GM21529 (cell line): Measurements from ENCODE around the gene TBC1D2.
"Not testable (repeated sequence)": the region's sequence is repeated elsewhere in the genome, so short reads cannot be mapped to it uniquely, and the experiment has no call there.

Source experiments
- ATAC-seq: cut with Tn5 transposase; IDR thresholded peaks from one replicate; pipeline ENCODE4 v1.9.1; 2021; ENCODE audit not compliant: unreplicated experiment

Gene TBC1D2

GRCh38 chr9:98275159-98275558, 19.7 kb upstream of the TBC1D2 start:
- ATAC-seq = no peak

- ATAC-seq = no peak
These were observed 16.6 kb upstream of the TBC1D2 start for GRCh38 chr9:98272083-98272482.

- ATAC-seq = no peak
These were observed 16.0 kb upstream of the TBC1D2 start for GRCh38 chr9:98271479-98271878.

- ATAC-seq = not testable (repeated sequence)
These were observed 14.8 kb upstream of the TBC1D2 start for GRCh38 chr9:98270284-98270683.

- not testable (repeated sequence) for ATAC-seq
These were observed 14.2 kb upstream of the TBC1D2 start for GRCh38 chr9:98269652-98270051.

GRCh38 chr9:98267556-98267955, 12.1 kb upstream of the TBC1D2 start:
- not testable (repeated sequence) for ATAC-seq

- no peak for ATAC-seq
These were observed 9.1 kb upstream of the TBC1D2 start for GRCh38 chr9:98264516-98264915.

- peak; percentile 86 for ATAC-seq
These were observed 8.3 kb upstream of the TBC1D2 start for GRCh38 chr9:98263482-98264357.

- ATAC-seq = no peak
These were observed 7.6 kb upstream of the TBC1D2 start for GRCh38 chr9:98263080-98263479.

GRCh38 chr9:98262056-98262455, 6.6 kb upstream of the TBC1D2 start:
- no peak for ATAC-seq

- no peak for ATAC-seq
These were observed 5.2 kb upstream of the TBC1D2 start for GRCh38 chr9:98260635-98261034.

GRCh38 chr9:98259791-98260190, 4.3 kb upstream of the TBC1D2 start:
- no peak for ATAC-seq

- ATAC-seq = no peak
These were observed 1.3 kb upstream of the TBC1D2 start for GRCh38 chr9:98256756-98257155.

GRCh38 chr9:98255061-98255577, 330 bp downstream of the TBC1D2 start:
- peak; percentile 28 for ATAC-seq

- no peak for ATAC-seq
These were observed 1.0 kb downstream of the TBC1D2 start for GRCh38 chr9:98254228-98255060.

- ATAC-seq = no peak
These were observed 1.9 kb downstream of the TBC1D2 start for GRCh38 chr9:98253565-98253964.

- no peak for ATAC-seq
These were observed 3.9 kb downstream of the TBC1D2 start for GRCh38 chr9:98251551-98251950.

GRCh38 chr9:98249771-98250170, 5.7 kb downstream of the TBC1D2 start:
- no peak for ATAC-seq

GRCh38 chr9:98248737-98249474, 6.5 kb downstream of the TBC1D2 start:
- no peak for ATAC-seq

- ATAC-seq = no peak
These were observed 7.4 kb downstream of the TBC1D2 start for GRCh38 chr9:98247831-98248657.
